NCI-H82 treated with DMSO at 0.1 percent for 48 hours (cell line): ENCODE data around the gene AANAT.
A peak's percentile ranks its signal among the peaks of the same experiment; 100 is the strongest.
"Not testable (repeated sequence)": the region's sequence is repeated elsewhere in the genome, so short reads cannot be mapped to it uniquely, and the experiment has no call there.

ENCODE experiments used
- DNase-seq: peaks from one replicate; lab custom pipeline; 2025; ENCODE audit not compliant: unreplicated experiment; lab: John Stamatoyannopoulos, UW

AANAT gene

DNA sequence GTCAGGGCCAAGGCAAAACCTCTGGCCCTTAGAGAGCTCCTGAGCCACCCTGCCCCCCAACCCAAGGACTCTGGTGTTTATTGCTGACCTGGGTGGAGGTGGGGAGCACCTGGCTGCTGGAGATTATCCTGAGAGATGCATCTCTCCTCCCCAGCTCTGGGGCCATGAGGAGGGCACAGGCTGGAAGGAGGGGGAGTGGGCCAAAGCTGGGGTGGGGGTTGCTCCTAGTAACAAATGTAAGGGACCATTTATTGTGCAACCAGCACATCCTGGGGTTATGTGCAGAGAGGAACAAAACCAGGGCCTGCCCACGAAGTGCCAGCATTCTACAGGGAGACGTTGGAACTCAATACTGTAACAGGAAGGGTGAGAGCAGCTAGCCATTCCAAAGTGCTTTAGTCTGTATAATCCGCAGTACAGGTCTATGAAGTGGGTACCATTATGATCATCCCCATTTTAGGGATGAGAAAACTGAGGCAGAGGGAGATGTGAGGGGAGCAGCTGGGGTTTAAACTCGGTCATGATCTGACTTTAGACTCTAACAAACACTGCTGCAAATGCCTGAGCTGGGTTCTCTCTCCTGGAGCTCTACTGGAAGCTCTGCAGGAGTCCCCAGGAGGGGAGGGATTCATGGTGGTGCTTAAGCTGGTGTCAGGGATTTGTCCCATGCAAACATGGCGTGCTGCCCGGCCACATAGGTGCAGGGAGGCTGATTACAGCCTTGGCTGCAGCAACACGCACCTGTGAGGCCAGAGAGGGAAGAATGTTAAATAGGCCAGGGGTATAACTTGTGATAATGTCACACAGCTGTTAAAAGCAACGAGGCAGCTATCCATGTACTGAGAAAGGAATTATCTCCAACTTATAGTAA, 35.2 kb downstream of the AANAT start:
- DNase-seq = no peak

DNA sequence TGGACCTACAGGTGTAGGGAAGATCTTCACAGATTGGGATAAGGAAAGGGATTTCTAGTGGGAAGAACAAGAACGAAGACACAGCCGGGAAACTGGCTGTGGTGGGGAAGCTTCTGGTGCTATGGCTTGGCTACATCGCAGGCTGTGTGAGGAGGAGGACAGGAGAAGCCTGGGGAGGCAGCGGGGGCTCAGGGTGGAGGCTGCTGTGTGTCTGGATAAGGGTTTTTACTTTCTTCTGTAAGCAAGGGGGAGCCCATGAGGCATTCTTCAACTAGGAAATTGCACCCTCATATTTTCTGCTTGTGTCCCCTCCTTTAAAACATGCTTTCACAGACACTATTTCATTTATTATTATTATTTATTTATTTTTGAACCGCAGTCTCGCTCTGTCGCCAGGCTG, 36.7 kb downstream of the AANAT start:
- no peak for DNase-seq

GRCh38 chr17:76506408-76507345, 39.3 kb downstream of the AANAT start:
- DNase-seq = peak; percentile 61

DNA sequence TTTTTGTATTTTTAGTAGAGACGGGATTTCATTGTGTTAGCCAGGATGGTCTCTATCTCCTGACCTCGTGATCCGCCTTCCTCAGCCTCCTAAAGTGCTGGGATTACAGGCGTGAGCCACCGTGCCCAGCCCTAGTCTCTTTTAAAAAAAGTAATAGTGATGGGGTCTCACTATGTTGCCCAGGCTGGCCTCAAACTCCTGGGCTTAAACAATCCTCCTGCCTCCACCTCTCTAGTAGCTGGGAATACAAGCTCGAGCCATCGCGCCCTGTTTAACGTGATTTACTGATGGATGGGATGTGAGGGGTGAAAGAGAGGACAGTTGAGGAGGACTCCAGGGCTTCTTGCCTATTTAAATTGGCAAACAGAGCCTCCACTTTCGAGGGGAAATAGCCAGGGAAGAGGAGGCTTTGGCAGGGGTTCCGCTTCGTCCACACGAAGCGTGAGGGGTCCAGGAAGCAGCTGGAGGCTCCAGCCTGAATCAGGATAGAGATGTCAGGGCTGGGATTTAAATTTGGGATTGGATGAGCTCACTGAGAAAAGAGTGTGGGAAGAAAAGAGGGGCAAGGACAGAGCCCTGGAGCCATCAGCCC, 41.2 kb downstream of the AANAT start:
- DNase-seq = not testable (repeated sequence)

GRCh38 chr17:76510831-76511244, 43.4 kb downstream of the AANAT start:
- no peak for DNase-seq

DNA sequence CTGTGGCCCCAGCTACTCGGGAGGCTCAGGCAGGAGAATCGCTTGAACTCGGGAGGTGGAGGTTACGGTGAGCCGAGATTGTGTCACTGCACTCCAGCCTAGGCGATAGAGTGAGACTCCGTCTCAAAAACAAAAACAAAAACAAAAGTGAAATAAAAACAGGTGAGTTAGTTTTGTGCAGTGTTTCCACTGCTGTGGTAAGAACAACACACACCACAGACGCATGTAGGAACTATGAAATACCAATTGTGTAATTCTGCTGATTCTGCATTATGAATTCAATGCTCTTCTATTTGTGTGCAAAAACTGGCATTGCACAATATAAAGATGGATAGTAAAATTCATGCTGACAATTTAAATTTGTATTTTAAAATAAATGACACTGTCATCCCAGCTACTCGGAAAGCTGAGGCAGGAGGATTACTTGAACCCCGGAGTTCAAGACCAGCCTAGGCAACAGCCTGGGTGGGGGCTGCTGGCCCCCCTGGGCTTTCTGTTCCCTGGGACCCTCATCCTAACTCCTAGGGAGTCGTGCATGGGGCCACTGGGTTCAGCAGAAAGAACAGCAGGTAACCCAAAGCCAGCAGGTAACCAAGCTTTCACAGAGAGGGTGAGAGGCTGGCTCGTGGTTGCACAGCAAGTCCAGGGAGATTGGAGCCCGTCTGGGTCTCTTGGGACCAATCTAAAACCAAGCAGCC, 44.4 kb downstream of the AANAT start:
- no peak for DNase-seq

DNA sequence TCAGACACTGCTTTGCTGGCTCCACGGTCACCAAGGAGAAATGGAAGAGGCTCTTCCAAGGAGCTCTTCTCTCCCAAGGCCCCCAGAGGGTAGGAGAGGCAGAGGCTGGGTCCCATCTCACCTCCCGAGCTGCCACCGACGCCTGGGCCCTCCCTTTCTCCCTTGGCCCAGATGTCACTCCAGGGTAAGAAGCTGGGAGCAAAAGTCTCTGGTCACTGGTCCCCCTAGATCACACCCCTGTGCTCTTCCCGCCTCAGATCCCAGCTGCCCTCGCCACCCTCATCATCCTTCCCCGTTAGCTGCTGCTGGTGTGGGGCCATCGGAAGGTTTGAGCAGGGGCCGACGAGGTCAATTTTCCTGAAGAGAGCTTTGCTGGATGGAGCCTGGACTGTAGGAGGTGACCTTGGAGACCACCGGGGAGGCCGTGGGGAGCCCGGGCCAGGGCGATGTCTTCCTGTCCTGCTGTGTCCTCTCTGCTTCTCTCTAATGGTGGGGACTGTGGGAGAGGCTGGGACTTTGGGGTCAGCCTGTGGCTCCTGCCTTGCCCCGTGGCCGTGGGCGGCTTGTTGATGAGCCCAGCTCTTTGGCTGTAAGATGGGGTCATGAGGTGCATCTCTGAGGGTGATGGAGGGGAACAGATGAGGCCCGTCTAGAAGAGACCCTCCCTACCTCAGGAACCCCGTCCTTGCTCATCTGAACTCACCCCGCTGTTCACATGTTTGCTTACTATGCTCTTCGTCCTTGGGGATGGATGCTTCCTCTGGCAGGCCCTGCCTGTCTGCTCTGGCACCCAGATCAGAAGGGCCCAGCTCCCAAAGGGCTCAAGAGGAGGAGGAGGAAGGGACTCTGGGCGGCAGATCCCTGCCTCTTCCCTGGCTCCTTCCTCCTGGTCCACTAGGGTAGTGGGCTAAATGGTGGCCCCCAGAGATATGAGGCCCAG, 45.2 kb downstream of the AANAT start:
- no peak for DNase-seq

- no peak for DNase-seq
Observed at GRCh38 chr17:76513306-76513692, 45.9 kb downstream of the AANAT start.

DNA sequence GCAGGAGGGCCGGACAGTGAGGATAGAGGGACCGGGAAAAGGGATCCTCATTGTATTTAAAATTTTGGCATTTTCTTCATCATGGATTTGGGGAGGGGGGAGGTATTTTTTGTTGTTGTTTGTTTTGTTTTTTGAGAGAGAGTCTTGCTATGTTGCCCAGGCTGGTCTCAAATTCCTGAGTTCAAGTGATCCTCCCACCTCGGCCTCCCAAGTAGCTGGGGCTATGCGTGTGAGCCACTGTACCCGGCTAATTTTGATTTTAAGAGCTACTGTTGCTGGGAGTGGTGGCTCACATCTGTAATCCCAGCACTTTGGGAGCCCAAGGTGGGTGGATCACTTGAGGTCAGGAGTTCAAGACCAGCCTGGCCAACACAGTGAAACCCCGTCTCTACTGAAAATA, 47.0 kb downstream of the AANAT start:
- not testable (repeated sequence) for DNase-seq

GRCh38 chr17:76515274-76515949, 48.0 kb downstream of the AANAT start:
- no peak for DNase-seq

- no peak for DNase-seq
Observed at GRCh38 chr17:76517638-76518038, 50.2 kb downstream of the AANAT start.

DNA sequence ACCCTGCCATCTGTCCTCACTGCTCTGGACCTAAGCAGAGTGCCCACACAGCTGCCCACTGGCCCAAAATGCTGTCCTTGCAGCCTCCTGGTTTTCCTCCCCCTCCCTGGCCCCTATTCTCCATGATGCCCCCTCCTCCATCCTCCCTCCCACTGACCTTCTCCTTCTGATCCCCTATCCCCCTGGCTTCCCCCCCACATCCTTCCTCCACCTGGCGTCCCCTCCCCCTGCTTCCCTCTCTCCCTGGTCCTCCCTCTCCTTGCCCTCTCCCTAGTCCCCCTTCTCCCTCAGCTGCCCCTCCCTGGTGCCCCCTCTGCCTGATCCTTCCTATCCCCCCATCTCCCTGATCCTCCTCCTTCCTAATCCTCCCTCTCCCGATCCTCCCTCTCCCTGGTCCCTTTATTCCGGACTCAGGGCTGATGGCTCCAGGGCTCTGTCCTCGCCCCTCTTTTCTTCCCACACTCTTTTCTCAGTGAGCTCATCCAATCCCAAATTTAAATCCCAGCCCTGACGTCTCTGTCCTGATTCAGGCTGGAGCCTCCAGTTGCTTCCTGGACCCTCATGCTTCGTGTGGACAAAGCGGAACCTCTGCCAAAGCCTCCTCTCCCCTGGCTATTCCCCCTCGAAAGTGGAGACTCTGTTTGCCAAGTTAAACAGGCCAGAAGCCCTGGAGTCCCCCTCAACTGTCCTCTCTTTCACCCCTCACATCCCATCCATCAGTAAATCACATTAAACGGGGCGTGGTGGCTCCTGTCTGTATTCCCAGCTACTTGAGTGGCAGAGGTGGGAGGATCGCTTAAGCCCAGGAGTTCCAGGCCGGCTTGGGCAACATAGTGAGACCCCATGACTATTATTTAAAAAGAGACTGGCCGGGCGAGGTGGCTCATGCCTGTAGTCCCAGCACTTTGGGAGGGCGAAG, 51.9 kb downstream of the AANAT start:
- no peak for DNase-seq
